ENCODE results near the gene DEPDC5. TPM values are rescaled to one million over a fixed set of nuclear protein-coding genes. Genes with fewer than 3 reads are reported as not detected.

DEPDC5 gene
- polyA plus RNA-seq, 1 donor: 12.0 TPM

DNA sequence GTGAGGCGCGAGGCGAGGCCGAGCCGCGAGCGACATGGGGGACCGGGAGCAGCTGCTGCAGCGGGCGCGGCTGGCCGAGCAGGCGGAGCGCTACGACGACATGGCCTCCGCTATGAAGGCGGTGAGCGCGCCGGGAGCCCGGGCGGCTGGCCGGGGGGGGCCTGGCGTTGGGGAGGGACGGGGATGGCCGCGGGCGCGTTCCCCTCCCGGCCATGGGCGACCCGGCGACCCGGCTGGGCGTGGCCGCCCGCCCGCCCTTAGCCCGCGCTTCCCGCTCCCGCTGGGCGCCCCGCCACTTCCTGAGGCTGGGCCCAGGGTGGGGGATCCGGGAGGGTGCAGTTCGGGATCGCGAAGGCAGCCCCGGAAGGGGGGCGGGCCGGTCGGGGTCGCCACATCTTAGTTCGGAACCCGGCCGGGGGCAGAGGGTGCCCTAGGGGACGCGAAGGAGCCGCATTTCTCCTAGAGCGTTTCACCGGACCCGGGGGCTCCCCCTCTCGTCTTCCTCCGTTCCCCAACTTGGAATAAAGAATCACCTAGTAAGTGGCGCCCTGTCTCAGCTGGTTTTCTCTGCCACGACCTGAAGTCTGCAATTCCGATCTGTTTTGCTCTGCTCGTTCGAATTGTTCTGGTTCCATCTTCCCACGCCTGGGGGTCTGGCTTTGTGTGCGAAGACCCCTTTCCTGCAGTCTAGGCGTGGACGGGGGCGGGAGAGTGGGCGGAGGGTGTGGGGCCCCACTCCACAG lies 191.1 kb downstream of the DEPDC5 start:
- Histone ChIP-seq H3K36me3 (ENCODE audit: control insufficient read depth, insufficient read depth, low read length) (peaks cover 12% of the 10 kb centered on the region), H3K27ac (ENCODE audit: low read length) (peak overlapping the region; percentile 61), H3K9me3 (ENCODE audit: control insufficient read depth, low read depth, low read length) (no peaks in the 10 kb centered on the region), H3K4me1 (ENCODE audit: control insufficient read depth, insufficient read depth, low read length) (peaks cover 9% of the 10 kb centered on the region), H3K27me3 (ENCODE audit: control insufficient read depth, insufficient read depth, low read length) (no peaks in the 10 kb centered on the region), H3K4me3 (ENCODE audit: low read length) (peak overlapping the region; percentile 73)
- no peak for DNase-seq
- no CpG with 5 or more reads among the region's 76 CpGs for WGBS (ENCODE audit: insufficient coverage, low lambda C conversion rate)

- Histone ChIP-seq H3K4me3 (ENCODE audit: low read length) (peak overlapping the region; percentile 73), H3K4me1 (ENCODE audit: control insufficient read depth, insufficient read depth, low read length) (peaks cover 9% of the 10 kb centered on the region), H3K27me3 (ENCODE audit: control insufficient read depth, insufficient read depth, low read length) (no peaks in the 10 kb centered on the region), H3K9me3 (ENCODE audit: control insufficient read depth, low read depth, low read length) (no peaks in the 10 kb centered on the region), H3K36me3 (ENCODE audit: control insufficient read depth, insufficient read depth, low read length) (peaks cover 16% of the 10 kb centered on the region), H3K27ac (ENCODE audit: low read length) (peak overlapping the region; percentile 61)
- no CpG with 5 or more reads among the region's 15 CpGs for WGBS (ENCODE audit: insufficient coverage, low lambda C conversion rate)
- no peak for DNase-seq
Measured at GRCh38 chr22:31945443-31945855, 191.6 kb downstream of the DEPDC5 start.

DNA sequence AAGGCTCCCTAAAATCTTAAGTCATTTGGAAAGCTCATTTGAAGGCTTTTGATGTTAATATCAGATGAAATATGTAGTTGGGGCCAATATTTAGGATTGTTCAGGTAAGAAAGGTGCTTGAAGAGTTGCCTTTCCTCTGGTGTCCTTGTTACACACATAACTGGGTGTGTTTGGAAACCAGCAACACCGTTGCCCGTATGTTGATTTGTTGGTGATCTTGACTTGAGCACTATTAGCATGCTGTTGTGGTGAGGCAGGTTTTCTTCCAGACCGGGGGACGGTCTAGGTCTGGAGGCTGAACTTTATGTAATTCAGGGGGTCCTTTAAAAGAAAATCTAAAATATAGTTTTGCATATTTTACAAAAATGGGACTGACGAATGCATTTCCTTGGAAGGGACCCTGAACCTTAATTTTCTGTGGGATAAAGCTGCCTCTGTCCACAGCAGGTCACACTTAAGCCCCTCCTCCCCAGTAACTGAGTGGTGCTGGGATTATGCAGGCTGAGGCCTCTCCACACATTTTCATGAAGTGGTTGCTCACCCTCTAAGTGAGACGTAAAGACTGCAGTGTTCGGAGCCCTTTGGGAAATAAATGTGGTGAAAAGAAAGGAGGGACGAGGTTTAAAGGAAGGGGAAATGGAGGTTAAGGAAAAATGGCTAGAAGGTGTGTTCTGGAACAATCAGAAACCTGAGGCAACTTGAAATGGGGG lies 192.3 kb downstream of the DEPDC5 start:
- Histone ChIP-seq H3K27ac (ENCODE audit: low read length) (peak overlapping the region; percentile 61), H3K36me3 (ENCODE audit: control insufficient read depth, insufficient read depth, low read length) (peaks cover 23% of the 10 kb centered on the region), H3K4me3 (ENCODE audit: low read length) (peak overlapping the region; percentile 73), H3K27me3 (ENCODE audit: control insufficient read depth, insufficient read depth, low read length) (no peaks in the 10 kb centered on the region), H3K9me3 (ENCODE audit: control insufficient read depth, low read depth, low read length) (no peaks in the 10 kb centered on the region), H3K4me1 (ENCODE audit: control insufficient read depth, insufficient read depth, low read length) (peaks cover 9% of the 10 kb centered on the region)
- DNase-seq: peak in 1 of 2 donors; percentile 31
- WGBS (ENCODE audit: insufficient coverage, low lambda C conversion rate): 44% methylated on average over 3 of the region's 8 CpGs

GRCh38 chr22:31947296-31947695 lies 193.5 kb downstream of the DEPDC5 start:
- H3K4me1 ChIP-seq (ENCODE audit: control insufficient read depth, insufficient read depth, low read length): peaks cover 9% of the 10 kb centered on the region
- no peak overlapping the region for H3K27ac ChIP-seq (ENCODE audit: low read length)
- WGBS (ENCODE audit: insufficient coverage, low lambda C conversion rate): no CpG with 5 or more reads among the region's 2 CpGs
- peaks cover 28% of the 10 kb centered on the region for H3K36me3 ChIP-seq (ENCODE audit: control insufficient read depth, insufficient read depth, low read length)
- H3K27me3 ChIP-seq (ENCODE audit: control insufficient read depth, insufficient read depth, low read length): no peaks in the 10 kb centered on the region
- H3K9me3 ChIP-seq (ENCODE audit: control insufficient read depth, low read depth, low read length): no peaks in the 10 kb centered on the region
- peak; percentile 47 to 53 for DNase-seq
- no peak overlapping the region for H3K4me3 ChIP-seq (ENCODE audit: low read length)

GRCh38 chr22:31948002-31948401 lies 194.2 kb downstream of the DEPDC5 start:
- H3K4me1 ChIP-seq (ENCODE audit: control insufficient read depth, insufficient read depth, low read length): peaks cover 9% of the 10 kb centered on the region
- H3K27ac ChIP-seq (ENCODE audit: low read length): no peak overlapping the region
- WGBS (ENCODE audit: insufficient coverage, low lambda C conversion rate): no CpG with 5 or more reads among the region's 8 CpGs
- H3K27me3 ChIP-seq (ENCODE audit: control insufficient read depth, insufficient read depth, low read length): no peaks in the 10 kb centered on the region
- DNase-seq: no peak
- H3K9me3 ChIP-seq (ENCODE audit: control insufficient read depth, low read depth, low read length): no peaks in the 10 kb centered on the region
- no peak overlapping the region for H3K4me3 ChIP-seq (ENCODE audit: low read length)
- peaks cover 28% of the 10 kb centered on the region for H3K36me3 ChIP-seq (ENCODE audit: control insufficient read depth, insufficient read depth, low read length)

DNA sequence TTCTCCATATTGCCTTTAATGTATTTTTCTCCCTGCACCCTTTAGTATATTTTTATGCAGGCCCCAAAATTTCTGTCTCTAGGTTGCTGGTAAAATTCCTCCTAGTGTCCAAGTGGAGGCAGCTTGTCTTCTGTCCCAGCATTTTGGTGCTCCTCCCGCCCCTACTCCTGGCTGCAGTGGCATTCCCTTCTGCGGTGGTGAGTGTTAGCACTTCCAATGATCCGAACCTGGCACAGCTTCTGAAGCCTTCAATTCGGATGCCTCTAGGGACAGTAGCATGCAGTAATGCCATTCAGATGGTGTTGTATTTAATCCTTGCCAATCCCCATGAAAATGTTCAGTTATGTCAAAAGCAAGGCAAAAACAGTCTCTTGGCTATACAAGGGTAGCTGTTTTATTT lies 196.4 kb downstream of the DEPDC5 start:
- WGBS (ENCODE audit: insufficient coverage, low lambda C conversion rate): no CpG with 5 or more reads among the region's 4 CpGs
- no peaks in the 10 kb centered on the region for H3K27me3 ChIP-seq (ENCODE audit: control insufficient read depth, insufficient read depth, low read length)
- peaks cover 6% of the 10 kb centered on the region for H3K4me1 ChIP-seq (ENCODE audit: control insufficient read depth, insufficient read depth, low read length)
- no peak overlapping the region for H3K27ac ChIP-seq (ENCODE audit: low read length)
- no peak for DNase-seq
- H3K9me3 ChIP-seq (ENCODE audit: control insufficient read depth, low read depth, low read length): no peaks in the 10 kb centered on the region
- no peak overlapping the region for H3K4me3 ChIP-seq (ENCODE audit: low read length)
- peaks cover 34% of the 10 kb centered on the region for H3K36me3 ChIP-seq (ENCODE audit: control insufficient read depth, insufficient read depth, low read length)

DNA sequence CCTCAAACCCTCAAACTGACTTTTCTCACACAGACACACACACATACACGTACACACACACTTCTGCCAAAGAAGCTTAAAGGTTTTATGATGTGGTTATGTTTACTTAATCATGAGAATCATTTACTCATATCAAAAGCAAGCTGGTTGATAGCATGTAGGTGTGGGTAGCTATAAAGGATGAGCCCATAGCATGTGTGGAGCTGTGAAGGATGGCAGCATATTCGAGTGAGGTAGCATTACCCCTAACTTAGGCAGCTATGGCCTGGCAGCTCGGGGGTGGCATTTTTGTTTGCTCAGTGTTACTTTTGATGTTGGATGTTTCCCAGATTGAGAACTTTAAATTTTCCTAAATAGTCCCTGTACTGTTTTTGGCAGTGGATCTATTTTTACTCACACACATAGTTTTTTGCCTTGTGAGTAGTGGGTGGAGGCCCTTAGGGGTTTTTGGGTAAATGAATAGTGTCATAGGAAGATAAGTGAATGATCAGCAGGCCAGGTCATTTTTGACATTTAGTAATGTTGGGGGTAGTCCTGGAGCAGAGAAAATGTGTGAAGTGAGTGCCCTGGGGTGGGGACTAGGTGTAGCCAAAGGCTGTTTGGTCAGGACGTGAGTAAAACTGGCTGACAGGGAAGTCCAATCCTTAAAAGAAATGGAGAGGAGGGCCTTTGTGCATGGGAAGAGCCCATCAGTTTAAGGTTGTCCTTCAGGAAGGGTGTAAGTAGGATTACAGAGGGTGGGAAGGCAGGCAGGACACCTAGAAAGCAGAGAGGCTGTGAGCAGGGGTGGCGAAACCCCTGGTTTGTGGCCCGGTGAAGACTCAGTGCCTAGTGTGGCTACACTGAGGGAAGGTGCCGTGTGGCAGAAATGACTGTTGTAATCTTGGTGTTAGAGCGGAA lies 197.6 kb downstream of the DEPDC5 start:
- peaks cover 2% of the 10 kb centered on the region for H3K4me1 ChIP-seq (ENCODE audit: control insufficient read depth, insufficient read depth, low read length)
- peaks cover 42% of the 10 kb centered on the region for H3K36me3 ChIP-seq (ENCODE audit: control insufficient read depth, insufficient read depth, low read length)
- WGBS (ENCODE audit: insufficient coverage, low lambda C conversion rate): no CpG with 5 or more reads among the region's 8 CpGs
- no peak for DNase-seq
- H3K9me3 ChIP-seq (ENCODE audit: control insufficient read depth, low read depth, low read length): no peaks in the 10 kb centered on the region
- H3K4me3 ChIP-seq (ENCODE audit: low read length): no peak overlapping the region
- H3K27me3 ChIP-seq (ENCODE audit: control insufficient read depth, insufficient read depth, low read length): no peaks in the 10 kb centered on the region
- H3K27ac ChIP-seq (ENCODE audit: low read length): no peak overlapping the region

- no peak for DNase-seq
- Histone ChIP-seq H3K9me3 (ENCODE audit: control insufficient read depth, low read depth, low read length) (no peaks in the 10 kb centered on the region), H3K4me3 (ENCODE audit: low read length) (no peak overlapping the region), H3K27me3 (ENCODE audit: control insufficient read depth, insufficient read depth, low read length) (no peaks in the 10 kb centered on the region), H3K4me1 (ENCODE audit: control insufficient read depth, insufficient read depth, low read length) (no peaks in the 10 kb centered on the region), H3K36me3 (ENCODE audit: control insufficient read depth, insufficient read depth, low read length) (peaks cover 48% of the 10 kb centered on the region), H3K27ac (ENCODE audit: low read length) (no peak overlapping the region)
- WGBS (ENCODE audit: insufficient coverage, low lambda C conversion rate): no CpG with 5 or more reads among the region's 2 CpGs
Measured at GRCh38 chr22:31952094-31952401, 198.2 kb downstream of the DEPDC5 start.

GRCh38 chr22:31952472-31952871 lies 198.7 kb downstream of the DEPDC5 start:
- H3K9me3 ChIP-seq (ENCODE audit: control insufficient read depth, low read depth, low read length): no peaks in the 10 kb centered on the region
- H3K27ac ChIP-seq (ENCODE audit: low read length): no peak overlapping the region
- H3K4me3 ChIP-seq (ENCODE audit: low read length): no peak overlapping the region
- peaks cover 49% of the 10 kb centered on the region for H3K36me3 ChIP-seq (ENCODE audit: control insufficient read depth, insufficient read depth, low read length)
- no peaks in the 10 kb centered on the region for H3K4me1 ChIP-seq (ENCODE audit: control insufficient read depth, insufficient read depth, low read length)
- DNase-seq: no peak
- no peaks in the 10 kb centered on the region for H3K27me3 ChIP-seq (ENCODE audit: control insufficient read depth, insufficient read depth, low read length)
- WGBS (ENCODE audit: insufficient coverage, low lambda C conversion rate): 100% methylated on average over 1 of the region's 2 CpGs

DNA sequence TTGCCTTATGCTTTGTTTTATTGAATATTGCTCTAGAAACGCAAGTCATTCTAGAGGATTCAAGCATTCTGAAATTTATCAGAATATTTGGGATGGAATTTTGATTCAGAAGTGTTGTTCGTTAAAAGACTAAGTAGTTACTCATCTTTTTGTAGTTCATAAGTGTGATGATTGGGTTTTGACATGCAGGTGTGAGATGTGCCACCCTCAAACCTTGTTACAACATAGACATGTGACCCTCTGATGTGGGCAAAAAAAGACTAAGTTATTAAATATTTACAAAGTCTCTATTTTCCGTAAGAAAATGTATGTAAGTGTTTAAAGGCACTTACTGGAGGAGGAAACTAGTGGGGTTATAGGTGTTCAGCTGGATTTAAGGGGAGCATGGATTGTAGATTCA lies 199.4 kb downstream of the DEPDC5 start:
- Histone ChIP-seq H3K4me3 (ENCODE audit: low read length) (no peak overlapping the region), H3K27ac (ENCODE audit: low read length) (no peak overlapping the region), H3K9me3 (ENCODE audit: control insufficient read depth, low read depth, low read length) (no peaks in the 10 kb centered on the region), H3K27me3 (ENCODE audit: control insufficient read depth, insufficient read depth, low read length) (no peaks in the 10 kb centered on the region), H3K36me3 (ENCODE audit: control insufficient read depth, insufficient read depth, low read length) (peaks cover 50% of the 10 kb centered on the region), H3K4me1 (ENCODE audit: control insufficient read depth, insufficient read depth, low read length) (no peaks in the 10 kb centered on the region)
- DNase-seq: no peak
- 83% methylated on average over 1 of the region's 3 CpGs for WGBS (ENCODE audit: insufficient coverage, low lambda C conversion rate)
